Mesenchymal stem cell (in vitro differentiated cells and primary cell): ENCODE measurements around the gene EXOG.

ENCODE experiments used
- DNase-seq: peaks from one replicate; pipeline ENCODE4 v3.0.0-alpha.2; 2013
- H2AFZ ChIP-seq: one replicate; pipeline ENCODE4 v1.6.1; 2013; ENCODE audit warnings: low read depth, mild to moderate bottlenecking, control low read depth, inconsistent platforms, low read length, moderate library complexity
- H2AK5ac ChIP-seq: 2 replicates; pipeline ENCODE4 v1.6.1; 2013; ENCODE audit warnings: low read length, moderate library complexity, mild to moderate bottlenecking, inconsistent platforms; ENCODE audit not compliant: severe bottlenecking
- H2BK120ac ChIP-seq: one replicate; pipeline ENCODE4 v1.6.1; 2013; ENCODE audit warnings: low read depth, mild to moderate bottlenecking, inconsistent platforms, low read length, moderate library complexity
- H2BK12ac ChIP-seq, 2 experiments: one replicate each; pipeline ENCODE4 v1.6.1; 2013; ENCODE audit warnings: inconsistent platforms in 2 of 2, low read length in 2 of 2, mild to moderate bottlenecking in 2 of 2, moderate library complexity in 2 of 2, control low read depth in 1 of 2
- H2BK15ac ChIP-seq: one replicate; pipeline ENCODE4 v1.6.1; 2013; ENCODE audit warnings: mild to moderate bottlenecking, low read depth, inconsistent platforms; ENCODE audit not compliant: poor library complexity, severe bottlenecking
- H2BK5ac ChIP-seq: 2 replicates; pipeline ENCODE4 v1.6.1; 2013; ENCODE audit warnings: low read depth, mild to moderate bottlenecking, low read length, control low read depth, inconsistent platforms; ENCODE audit not compliant: poor library complexity, severe bottlenecking
- H3K14ac ChIP-seq, 2 experiments: one replicate each; pipeline ENCODE4 v1.6.1; 2013; ENCODE audit warnings: inconsistent platforms in 2 of 2, low read length in 2 of 2, control low read depth in 1 of 2, mild to moderate bottlenecking in 1 of 2, moderate library complexity in 1 of 2
- H3K18ac ChIP-seq, 2 experiments: one replicate each; pipeline ENCODE4 v1.6.1; 2013; ENCODE audit warnings: inconsistent platforms in 2 of 2, low read length in 2 of 2, control low read depth in 1 of 2, low read depth in 1 of 2, mild to moderate bottlenecking in 1 of 2
- H3K23ac ChIP-seq, 2 experiments: one replicate each; pipeline ENCODE4 v1.6.1; 2013; ENCODE audit warnings: inconsistent platforms in 2 of 2, low read length in 2 of 2, mild to moderate bottlenecking in 2 of 2, moderate library complexity in 2 of 2, control low read depth in 1 of 2
- H3K27ac ChIP-seq: 2 replicates; pipeline ENCODE4 v1.5.1; 2013; ENCODE audit warnings: mild to moderate bottlenecking, moderate library complexity, low read length, control low read depth, inconsistent platforms; ENCODE audit not compliant: poor library complexity, severe bottlenecking
- H3K27me3 ChIP-seq, 2 experiments: 2 replicates each; pipeline versions ENCODE4 v1.6.1 to v1.7.0; 2013; ENCODE audit warnings: low read length in 2 of 2, mild to moderate bottlenecking in 2 of 2, moderate library complexity in 2 of 2, control low read depth in 1 of 2, inconsistent platforms in 1 of 2; ENCODE audit not compliant: control insufficient read depth in 1 of 2, insufficient read depth in 1 of 2
- H3K36me3 ChIP-seq, 2 experiments: 2 replicates each; pipeline versions ENCODE4 v1.6.1 to v1.7.0; 2013; ENCODE audit warnings: low read length in 2 of 2, control low read depth in 1 of 2, inconsistent platforms in 1 of 2, low read depth in 1 of 2, mild to moderate bottlenecking in 1 of 2; ENCODE audit not compliant: insufficient read depth in 2 of 2, control insufficient read depth in 1 of 2
- H3K4ac ChIP-seq, 2 experiments: one replicate each; pipeline ENCODE4 v1.6.1; 2013; ENCODE audit warnings: inconsistent platforms in 2 of 2, low read length in 2 of 2, mild to moderate bottlenecking in 2 of 2, moderate library complexity in 2 of 2, control low read depth in 1 of 2, low read depth in 1 of 2
- H3K4me1 ChIP-seq: 2 replicates; pipeline ENCODE4 v1.6.1; 2013; ENCODE audit warnings: low read depth, low read length, control low read depth; ENCODE audit not compliant: control insufficient read depth, insufficient read depth
- H3K4me2 ChIP-seq: 2 replicates; pipeline ENCODE4 v1.6.1; 2013; ENCODE audit warnings: low read length, mild to moderate bottlenecking, inconsistent platforms; ENCODE audit not compliant: poor library complexity, severe bottlenecking
- H3K4me3 ChIP-seq, 2 experiments: 2 replicates each; pipeline versions ENCODE4 v1.5.1 to v1.7.0; 2013; ENCODE audit warnings: low read length in 2 of 2, mild to moderate bottlenecking in 2 of 2, control low read depth in 1 of 2, low read depth in 1 of 2; ENCODE audit not compliant: insufficient read depth in 1 of 2
- H3K79me1 ChIP-seq: replicated peaks from 2 replicates; pipeline ENCODE4 v1.6.1; 2013; ENCODE audit warnings: mild to moderate bottlenecking, control low read depth, low read length, inconsistent platforms; ENCODE audit not compliant: poor library complexity, severe bottlenecking
- H3K9ac ChIP-seq: 2 replicates; pipeline ENCODE4 v1.7.0; 2013; ENCODE audit warnings: mild to moderate bottlenecking, low read length, moderate library complexity
- H3K9me3 ChIP-seq: 2 replicates; pipeline ENCODE4 v1.7.0; 2013; ENCODE audit warnings: mild to moderate bottlenecking, low read length; ENCODE audit not compliant: control insufficient read depth
- H4K8ac ChIP-seq: one replicate; pipeline ENCODE4 v1.6.1; 2013; ENCODE audit warnings: inconsistent platforms, mild to moderate bottlenecking, low read length, moderate library complexity
- H4K91ac ChIP-seq: one replicate; pipeline ENCODE4 v1.6.1; 2013; ENCODE audit warnings: mild to moderate bottlenecking, low read length, inconsistent platforms
- WGBS: methylation state at CpG from one replicate; pipeline ENCODE4 v1.1.7; 2013; ENCODE audit warnings: mixed read lengths; 5-methylcytosine and 5-hydroxymethylcytosine counted together

Gene EXOG

DNA sequence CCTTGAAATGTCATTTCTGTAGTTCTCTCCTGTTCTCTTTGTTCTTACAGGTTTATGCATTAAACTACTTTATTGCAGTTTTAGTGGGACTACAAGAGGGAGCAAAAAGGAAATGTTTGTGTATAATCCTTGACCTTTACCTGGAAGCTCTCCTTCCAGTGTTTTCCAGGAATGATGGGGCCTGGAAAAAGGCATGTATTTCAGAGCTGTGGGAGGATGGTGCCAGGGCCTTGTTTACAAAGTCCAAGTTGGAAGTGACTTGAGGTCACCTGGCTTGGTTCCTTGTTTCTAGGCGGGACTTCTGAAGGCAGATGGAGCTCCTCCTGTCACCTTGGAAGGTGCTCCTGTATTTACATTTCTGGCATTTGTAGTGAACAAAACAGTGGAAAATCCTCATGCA is 27.4 kb upstream of the EXOG start:
- no peak overlapping the region for H3K9ac ChIP-seq
- peaks cover 49% of the 10 kb centered on the region for H3K79me1 ChIP-seq
- no peak overlapping the region for H3K14ac ChIP-seq
- H2AK5ac ChIP-seq: no peak overlapping the region
- H4K8ac ChIP-seq: no peak overlapping the region
- H3K27me3 ChIP-seq: no peaks in the 10 kb centered on the region
- no peak overlapping the region for H3K4ac ChIP-seq
- no peak for DNase-seq
- no peak overlapping the region for H2BK5ac ChIP-seq
- H2AFZ ChIP-seq: no peak overlapping the region
- no peak overlapping the region for H4K91ac ChIP-seq
- H3K36me3 ChIP-seq: no peaks in the 10 kb centered on the region
- H3K4me1 ChIP-seq: peaks cover 7% of the 10 kb centered on the region
- H3K27ac ChIP-seq: no peak overlapping the region
- H3K9me3 ChIP-seq: peaks cover 25% of the 10 kb centered on the region
- no peak overlapping the region for H3K4me2 ChIP-seq
- H3K23ac ChIP-seq: no peak overlapping the region
- no peak overlapping the region for H2BK120ac ChIP-seq
- H3K18ac ChIP-seq: no peak overlapping the region
- WGBS: 100% methylated on average over 1 of the region's 1 CpG
- H3K4me3 ChIP-seq: no peak overlapping the region
- H2BK12ac ChIP-seq: no peak overlapping the region
- no peak overlapping the region for H2BK15ac ChIP-seq

DNA sequence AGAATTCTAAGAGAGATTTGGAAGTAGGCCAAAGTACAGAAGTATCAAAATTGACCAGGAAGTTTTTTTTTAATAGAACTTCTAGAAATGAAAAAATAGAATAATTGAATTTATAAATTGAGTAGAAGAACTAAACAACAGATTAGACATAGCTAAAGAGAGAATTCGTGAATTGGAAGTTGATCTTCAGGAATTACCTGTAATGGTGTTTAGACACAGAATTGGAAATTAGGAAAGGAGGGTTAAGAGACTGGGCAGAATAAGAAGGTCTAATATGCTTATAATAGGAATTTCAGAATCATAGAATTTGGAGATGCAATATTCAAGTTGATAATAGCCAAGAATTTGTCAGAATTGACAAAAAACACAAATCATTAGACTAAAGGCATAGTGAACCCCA is 26.3 kb upstream of the EXOG start:
- Histone ChIP-seq H3K9ac (no peak overlapping the region), H3K18ac (no peak overlapping the region), H4K91ac (no peak overlapping the region), H3K4me3 (no peak overlapping the region), H3K79me1 (peaks cover 47% of the 10 kb centered on the region), H4K8ac (no peak overlapping the region), H2AK5ac (no peak overlapping the region), H2BK15ac (no peak overlapping the region), H3K4ac (no peak overlapping the region), H2BK5ac (no peak overlapping the region), H3K23ac (no peak overlapping the region), H3K36me3 (no peaks in the 10 kb centered on the region), H2AFZ (no peak overlapping the region), H3K27me3 (no peaks in the 10 kb centered on the region), H2BK12ac (no peak overlapping the region), H3K14ac (no peak overlapping the region), H2BK120ac (no peak overlapping the region), H3K4me2 (no peak overlapping the region), H3K9me3 (peaks cover 25% of the 10 kb centered on the region), H3K27ac (no peak overlapping the region), H3K4me1 (peaks cover 9% of the 10 kb centered on the region)
- WGBS: 80% methylated on average over 1 of the region's 1 CpG
- no peak for DNase-seq

DNA sequence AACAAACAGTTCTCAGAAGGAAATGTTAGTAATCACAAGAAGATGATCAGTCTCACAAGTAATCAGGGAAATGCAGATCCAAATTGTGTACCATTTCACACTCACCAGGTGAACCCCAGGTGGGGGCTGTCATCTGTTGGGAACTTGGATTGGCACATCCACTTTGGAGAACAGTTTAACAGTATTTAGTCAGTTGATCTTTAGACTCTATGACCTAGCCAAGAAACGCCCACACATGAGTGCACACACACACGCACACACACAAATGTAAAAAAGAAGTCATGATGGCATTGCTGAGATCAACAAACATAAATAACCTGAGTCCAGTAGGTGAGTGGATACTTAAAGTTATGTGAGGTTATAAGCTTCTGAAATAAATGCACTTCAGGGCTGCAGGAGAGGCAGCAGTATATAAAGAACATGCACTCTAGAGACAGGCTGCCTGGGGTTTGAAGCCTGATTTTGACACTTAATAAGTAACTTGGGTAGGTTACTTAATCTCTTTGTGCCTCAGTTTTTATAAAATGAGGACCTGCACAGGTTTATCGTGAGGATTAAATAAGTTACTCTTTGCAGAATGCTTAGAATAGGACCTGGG is 24.8 kb upstream of the EXOG start:
- no peak overlapping the region for H3K14ac ChIP-seq
- H3K9me3 ChIP-seq: peaks cover 22% of the 10 kb centered on the region
- H2BK15ac ChIP-seq: no peak overlapping the region
- H4K91ac ChIP-seq: no peak overlapping the region
- no peak overlapping the region for H3K4me2 ChIP-seq
- WGBS: 71% methylated on average over 1 of the region's 3 CpGs
- DNase-seq: no peak
- no peak overlapping the region for H3K18ac ChIP-seq
- no peak overlapping the region for H3K4ac ChIP-seq
- H3K4me3 ChIP-seq: no peak overlapping the region
- no peak overlapping the region for H3K9ac ChIP-seq
- H2BK120ac ChIP-seq: no peak overlapping the region
- no peak overlapping the region for H4K8ac ChIP-seq
- H3K36me3 ChIP-seq: no peaks in the 10 kb centered on the region
- H2AFZ ChIP-seq: no peak overlapping the region
- H3K27ac ChIP-seq: no peak overlapping the region
- H3K79me1 ChIP-seq: peaks cover 60% of the 10 kb centered on the region
- no peak overlapping the region for H2BK5ac ChIP-seq
- H3K4me1 ChIP-seq: peaks cover 9% of the 10 kb centered on the region
- H3K27me3 ChIP-seq: no peaks in the 10 kb centered on the region
- H2AK5ac ChIP-seq: no peak overlapping the region
- H3K23ac ChIP-seq: no peak overlapping the region
- no peak overlapping the region for H2BK12ac ChIP-seq

DNA sequence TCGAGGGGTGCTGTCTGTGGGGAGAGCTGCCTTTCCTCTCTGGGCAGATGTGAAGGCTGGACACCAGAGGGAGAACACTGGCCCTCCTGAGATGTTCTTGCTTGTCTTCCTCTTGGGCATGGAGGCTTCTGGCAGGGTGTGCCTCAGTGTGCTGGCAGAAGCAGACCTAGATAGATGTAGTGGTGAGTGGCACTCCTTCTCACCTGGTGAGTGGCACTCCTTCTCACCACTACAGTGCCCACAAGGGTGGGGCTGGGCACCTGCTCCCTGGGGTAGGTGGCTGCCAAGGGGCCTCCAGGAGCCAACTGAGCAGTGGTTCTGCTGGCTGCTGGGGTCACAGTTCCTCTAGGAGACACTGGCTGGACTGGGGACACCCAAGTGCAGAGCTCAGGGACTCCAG is 23.8 kb upstream of the EXOG start:
- Histone ChIP-seq H3K9me3 (peaks cover 22% of the 10 kb centered on the region), H2BK12ac (no peak overlapping the region), H3K18ac (no peak overlapping the region), H3K9ac (no peak overlapping the region), H2BK120ac (no peak overlapping the region), H3K4me1 (peaks cover 9% of the 10 kb centered on the region), H3K4me3 (no peak overlapping the region), H2AK5ac (no peak overlapping the region), H3K36me3 (peaks cover 0 to 5% of the 10 kb centered on the region in 2 experiments), H2BK15ac (no peak overlapping the region), H3K4ac (no peak overlapping the region), H3K14ac (no peak overlapping the region), H3K27ac (no peak overlapping the region), H2AFZ (no peak overlapping the region), H3K4me2 (no peak overlapping the region), H3K23ac (no peak overlapping the region), H3K27me3 (no peaks in the 10 kb centered on the region), H2BK5ac (no peak overlapping the region), H4K91ac (no peak overlapping the region), H4K8ac (no peak overlapping the region), H3K79me1 (peaks cover 64% of the 10 kb centered on the region)
- WGBS: 92% methylated on average over 1 of the region's 1 CpG
- no peak for DNase-seq
